Thoracic aorta (tissue), 2 donors: ENCODE data around the gene SMIM35. TPM values are rescaled to one million over a fixed set of nuclear protein-coding genes. Genes with fewer than 3 reads are reported as not detected.
"Not testable (repeated sequence)": the region's sequence is repeated elsewhere in the genome, so short reads cannot be mapped to it uniquely, and the experiment has no call there.

Experiments
- ATAC-seq: fragments of 150-250 bp; one replicate; pipeline ENCODE4 v1.8.0; 2017; ENCODE audit warnings: low read depth; ENCODE audit not compliant: insufficient number of reproducible peaks, low FRiP score
- DNase-seq: peaks from one replicate; pipeline ENCODE4 v3.0.0-alpha.2; 2020; ENCODE audit warnings: low spot score
- H3K27ac ChIP-seq, 2 donors: fragments of 200-600 bp; sonication (generic); 1 replicate in 1 of 2; 2 replicates in 1 of 2; pipeline ENCODE4 v1.5.1; 2016; ENCODE audit warnings: mild to moderate bottlenecking in 2 of 2, moderate library complexity in 2 of 2
- H3K27me3 ChIP-seq: fragments of 200-600 bp; sonication (generic); replicated peaks from 2 replicates; pipeline ENCODE4 v1.6.0; 2016; ENCODE audit warnings: mild to moderate bottlenecking; ENCODE audit not compliant: insufficient read depth
- H3K36me3 ChIP-seq: fragments of 200-600 bp; sonication (generic); one replicate; pipeline ENCODE4 v1.5.1; 2016
- H3K4me1 ChIP-seq, 2 donors: fragments of 200-600 bp; sonication (generic); 1 replicate in 1 of 2; 2 replicates in 1 of 2; pipeline versions ENCODE4 v1.5.1 to v1.6.0; 2016; ENCODE audit warnings: low read depth in 2 of 2, mild to moderate bottlenecking in 1 of 2; ENCODE audit not compliant: control insufficient read depth in 1 of 2
- H3K4me3 ChIP-seq: fragments of 200-600 bp; sonication (generic); 2 replicates; pipeline ENCODE4 v1.5.1; 2016; ENCODE audit warnings: mild to moderate bottlenecking
- H3K9me3 ChIP-seq: fragments of 200-600 bp; sonication (generic); 2 replicates; pipeline ENCODE4 v1.5.1; 2016
- CTCF ChIP-seq: fragments of 200-600 bp; sonication (generic); IDR thresholded peaks from one replicate; pipeline ENCODE4 v1.5.1; 2019; ENCODE audit warnings: antibody characterized with exemption
- total RNA-seq, 2 donors: library from RNA; depleted of rRNA; stranded (reverse); fragments of >200 nt; gene quantifications; one replicate each; pipeline versions ENCODE4 v1.1.0 to v1.2.3, GENCODE V29; 2016

Gene SMIM35
- total RNA-seq, 2 donors from 2014 or later, result not detected

DNA sequence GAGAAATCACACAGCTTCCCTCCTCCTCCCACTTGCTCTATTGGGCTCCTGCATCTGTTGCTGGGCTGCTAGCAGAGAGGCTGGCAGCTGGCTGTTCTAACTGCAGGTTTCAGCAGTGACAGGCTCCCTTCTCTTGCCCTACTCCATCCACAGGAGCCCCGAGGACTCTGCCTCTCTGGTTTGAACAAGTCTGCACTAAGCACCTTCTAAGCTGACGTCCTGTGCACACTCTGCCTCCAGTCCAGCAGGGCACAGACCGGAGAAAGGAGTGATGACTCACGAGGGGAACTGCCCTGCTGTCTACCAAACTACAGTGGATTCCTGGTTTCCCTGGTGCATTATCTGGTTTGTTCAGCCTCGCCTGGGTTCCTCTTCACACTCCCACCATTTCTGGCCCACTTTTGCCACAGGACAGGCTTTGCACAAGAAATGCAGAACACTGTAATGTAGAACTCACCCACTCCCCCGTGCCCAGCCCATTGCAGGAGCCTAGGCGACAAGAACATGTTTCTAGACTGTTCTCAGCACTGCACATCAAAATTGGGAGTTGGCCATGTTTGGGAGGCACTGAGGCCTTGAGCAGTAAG, 74.6 kb downstream of the SMIM35 start:
- Histone ChIP-seq H3K9me3 (no peaks in the 10 kb centered on the region), H3K27me3 (no peaks in the 10 kb centered on the region), H3K27ac (peak overlapping the region in 1 of 2 donors; percentile 55), H3K36me3 (no peaks in the 10 kb centered on the region), H3K4me3 (no peak overlapping the region), H3K4me1 (no peaks in the 10 kb centered on the region)
- ATAC-seq (no peak), DNase-seq (no peak)
- no peak for TF ChIP-seq CTCF

GRCh38 chr11:118010738-118011461, 75.9 kb downstream of the SMIM35 start:
- H3K4me3 ChIP-seq, result no peak overlapping the region
- TF ChIP-seq CTCF, result no peak
- no peaks in the 10 kb centered on the region for H3K4me1 ChIP-seq
- no peaks in the 10 kb centered on the region for H3K9me3 ChIP-seq
- ATAC-seq, result no peak
- no peak for DNase-seq
- peak overlapping the region in 1 of 2 donors; percentile 55 for H3K27ac ChIP-seq
- no peaks in the 10 kb centered on the region for H3K27me3 ChIP-seq
- H3K36me3 ChIP-seq, result no peaks in the 10 kb centered on the region

DNA sequence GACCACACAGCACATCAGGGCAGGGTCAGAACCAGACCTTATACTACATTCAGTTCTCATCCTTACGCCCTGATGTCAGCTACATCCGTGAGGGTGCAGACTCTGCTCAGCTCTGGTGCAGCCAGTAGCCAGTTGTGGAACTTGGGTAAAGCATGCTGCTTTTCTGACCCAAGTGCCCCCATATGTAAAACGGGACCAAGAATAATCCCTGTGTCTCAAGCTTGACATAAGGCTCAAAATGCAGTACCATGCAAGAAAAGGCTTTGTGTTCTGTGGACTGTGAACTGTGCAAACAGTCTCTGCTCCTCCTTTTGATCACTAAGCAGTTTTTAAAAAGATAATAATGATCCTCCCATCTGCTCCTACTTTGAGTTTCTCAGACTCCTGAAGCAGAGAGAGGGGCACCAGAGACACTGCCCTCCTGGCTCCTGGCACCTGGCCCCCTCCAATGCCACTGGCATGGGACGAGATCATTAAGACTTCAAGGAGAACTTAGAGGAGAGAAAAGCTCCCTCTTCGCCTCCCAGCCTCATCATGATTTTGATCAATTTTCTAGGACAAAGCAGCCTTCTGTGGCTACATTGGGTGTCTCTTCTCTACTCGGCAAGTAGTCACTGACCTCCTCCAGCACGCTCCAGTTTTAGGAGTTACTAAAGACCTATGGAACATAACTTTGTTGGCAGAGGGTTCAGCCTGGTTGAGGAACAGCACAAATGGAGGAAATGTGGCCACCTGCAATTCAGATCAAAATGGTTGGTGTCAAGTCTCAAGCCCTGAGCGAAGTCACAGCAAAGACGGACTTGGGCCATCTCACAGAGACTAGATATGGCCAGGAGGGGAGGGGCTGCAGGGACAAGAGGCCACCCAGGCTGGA, 76.7 kb downstream of the SMIM35 start:
- H3K9me3 ChIP-seq, result no peaks in the 10 kb centered on the region
- DNase-seq, result no peak
- TF ChIP-seq CTCF, result no peak
- no peak for ATAC-seq
- H3K4me3 ChIP-seq, result no peak overlapping the region
- no peaks in the 10 kb centered on the region for H3K27me3 ChIP-seq
- H3K36me3 ChIP-seq, result no peaks in the 10 kb centered on the region
- peak overlapping the region in 1 of 2 donors; percentile 55 for H3K27ac ChIP-seq
- no peaks in the 10 kb centered on the region for H3K4me1 ChIP-seq

GRCh38 chr11:118008271-118008911, 78.4 kb downstream of the SMIM35 start:
- TF ChIP-seq CTCF, result no peak
- Histone ChIP-seq H3K9me3 (no peaks in the 10 kb centered on the region), H3K4me3 (no peak overlapping the region), H3K4me1 (no peaks in the 10 kb centered on the region), H3K27me3 (no peaks in the 10 kb centered on the region), H3K27ac (peak overlapping the region in 1 of 2 donors; percentile 20), H3K36me3 (no peaks in the 10 kb centered on the region)
- ATAC-seq, result no peak
- no peak for DNase-seq

DNA sequence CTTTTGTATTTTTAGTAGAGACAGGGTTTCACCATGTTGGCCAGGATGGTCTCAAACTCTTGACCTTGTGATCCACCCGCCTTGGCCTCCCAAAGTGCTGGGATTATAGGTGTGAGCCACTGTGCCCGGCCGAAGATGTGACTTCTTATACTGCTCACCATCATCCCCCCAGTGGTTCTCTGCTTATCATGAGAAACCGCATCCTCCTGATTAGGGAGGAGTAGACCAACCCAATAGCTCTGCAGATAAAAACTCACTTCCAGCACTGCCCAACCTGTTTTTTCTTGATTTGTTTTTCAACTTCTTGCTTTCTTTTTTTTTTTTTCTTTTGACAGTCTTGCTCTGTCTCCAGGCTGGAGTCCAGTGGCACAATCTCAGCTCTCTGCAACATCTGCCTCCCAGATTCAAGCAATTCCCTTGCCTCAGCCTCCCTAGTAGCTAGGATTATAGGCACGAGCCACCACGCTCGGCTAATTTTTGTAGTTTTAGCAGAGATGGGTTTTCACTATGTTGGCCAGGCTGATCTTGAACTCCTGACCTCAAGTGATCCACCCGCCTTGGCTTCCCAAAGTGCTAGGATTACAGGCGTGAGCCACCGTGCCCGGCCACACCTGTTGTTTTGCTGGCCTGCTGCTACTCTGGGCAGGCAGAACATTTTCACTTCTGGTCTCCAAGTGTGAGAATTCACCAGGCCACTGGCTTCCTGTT, 79.0 kb downstream of the SMIM35 start:
- H3K4me3 ChIP-seq, DNase-seq, H3K4me1 ChIP-seq, H3K27me3 ChIP-seq, H3K9me3 ChIP-seq, ATAC-seq, H3K36me3 ChIP-seq: not testable (repeated sequence)
- H3K27ac ChIP-seq, result peak overlapping the region in 1 of 2 donors; percentile 30
